ENCODE data around the gene MRTFB. TPM values are rescaled to one million over a fixed set of nuclear protein-coding genes. Genes with fewer than 3 reads are reported as not detected.

Gene MRTFB
- total RNA-seq, 4 donors from 2014 or later, result 31.9 to 128 (median 56.4) TPM

GRCh38 chr16:14125000-14125681 lies 54.0 kb downstream of the MRTFB start:
- no peak for DNase-seq (ENCODE audit: low spot score in 2 of 2)
- intact Hi-C loops (cut with DNase I; ENCODE audit: low total_unique reads), result no loop called here
- H3K4me3 ChIP-seq (ENCODE audit: low read depth, poor library complexity, severe bottlenecking), result no peak overlapping the region
- WGBS, 2 donors, result 64 to 68% methylated on average over 5 of the region's 5 CpGs
- TF ChIP-seq POLR2A (IDR thresholded peaks at IDR 0.05) (no peak), CTCF (IDR thresholded peaks at IDR 0.05) (no peak)

- WGBS, 2 donors, result 73 to 81% methylated on average over 3 of the region's 3 CpGs
- H3K4me3 ChIP-seq (ENCODE audit: low read depth, poor library complexity, severe bottlenecking), result no peak overlapping the region
- TF ChIP-seq CTCF (IDR thresholded peaks at IDR 0.05) (no peak), POLR2A (IDR thresholded peaks at IDR 0.05) (no peak)
- DNase-seq (ENCODE audit: low spot score in 2 of 2), result no peak
- intact Hi-C loops (cut with DNase I; ENCODE audit: low total_unique reads), result no loop called here
These were observed 54.6 kb downstream of the MRTFB start for GRCh38 chr16:14125708-14126107.

- no peak for TF ChIP-seq POLR2A (IDR thresholded peaks at IDR 0.05)
- TF ChIP-seq CTCF (IDR thresholded peaks at IDR 0.05), result no peak
- intact Hi-C loops (cut with DNase I; ENCODE audit: low total_unique reads), result no loop called here
- DNase-seq (ENCODE audit: low spot score in 2 of 2), result no peak
- 92 to 96% methylated on average over 5 of the region's 5 CpGs for WGBS, 2 donors
- no peak overlapping the region for H3K4me3 ChIP-seq (ENCODE audit: low read depth, poor library complexity, severe bottlenecking)
These were observed 57.0 kb downstream of the MRTFB start for GRCh38 chr16:14128097-14128496.

- WGBS, 2 donors, result 98% methylated on average over 5 of the region's 5 CpGs
- intact Hi-C loops (cut with DNase I; ENCODE audit: low total_unique reads), result no loop called here
- TF ChIP-seq CTCF (IDR thresholded peaks at IDR 0.05) (no peak), POLR2A (IDR thresholded peaks at IDR 0.05) (no peak)
- no peak for DNase-seq (ENCODE audit: low spot score in 2 of 2)
- no peak overlapping the region for H3K4me3 ChIP-seq (ENCODE audit: low read depth, poor library complexity, severe bottlenecking)
These were observed 58.4 kb downstream of the MRTFB start for GRCh38 chr16:14129502-14129901.

GRCh38 chr16:14131774-14132695 lies 60.9 kb downstream of the MRTFB start:
- intact Hi-C loops (cut with DNase I; ENCODE audit: low total_unique reads), result no loop called here
- WGBS, 2 donors, result 77 to 79% methylated on average over 4 of the region's 4 CpGs
- H3K4me3 ChIP-seq (ENCODE audit: low read depth, poor library complexity, severe bottlenecking), result no peak overlapping the region
- TF ChIP-seq CTCF (IDR thresholded peaks at IDR 0.05) (no peak), POLR2A (IDR thresholded peaks at IDR 0.05) (no peak)
- DNase-seq (ENCODE audit: low spot score in 2 of 2), result no peak

Data from lower leg skin (tissue), 4 donors.